Activated CD4-positive, alpha-beta T cell treated with anti-CD3 and anti-CD28 coated beads for 48 hours (primary cell): ENCODE results near the gene IQCN.
"Not testable (repeated sequence)": the region's sequence is repeated elsewhere in the genome, so short reads cannot be mapped to it uniquely, and the experiment has no call there.

Source experiments
- DNase-seq: peaks from one replicate; pipeline ENCODE4 v3.0.0-alpha.2; 2020

Gene IQCN

GRCh38 chr19:18229915-18230314, 44.3 kb downstream of the IQCN start:
- no peak for DNase-seq

DNA sequence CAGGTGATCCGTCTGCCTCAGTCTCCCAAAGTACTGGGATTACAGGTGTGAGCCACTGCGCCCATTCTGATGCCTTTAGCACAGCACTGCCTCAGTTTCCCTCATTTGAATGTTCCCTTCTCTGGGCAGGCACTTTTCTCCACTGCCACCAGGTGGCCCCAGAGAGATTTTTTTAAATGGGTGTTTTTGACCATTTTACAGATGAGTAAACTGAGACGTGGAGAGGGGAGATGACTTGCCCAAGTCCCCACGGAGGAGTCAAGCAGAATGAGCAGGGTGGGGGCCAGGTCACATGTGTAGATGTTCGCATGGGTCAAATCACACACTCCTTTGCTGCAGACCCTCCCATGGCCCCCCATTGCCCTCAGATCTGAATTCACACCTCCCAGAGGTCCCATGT, 44.8 kb downstream of the IQCN start:
- no peak for DNase-seq

GRCh38 chr19:18227781-18228271, 46.4 kb downstream of the IQCN start:
- no peak for DNase-seq

GRCh38 chr19:18226956-18227780, 47.1 kb downstream of the IQCN start:
- no peak for DNase-seq

DNA sequence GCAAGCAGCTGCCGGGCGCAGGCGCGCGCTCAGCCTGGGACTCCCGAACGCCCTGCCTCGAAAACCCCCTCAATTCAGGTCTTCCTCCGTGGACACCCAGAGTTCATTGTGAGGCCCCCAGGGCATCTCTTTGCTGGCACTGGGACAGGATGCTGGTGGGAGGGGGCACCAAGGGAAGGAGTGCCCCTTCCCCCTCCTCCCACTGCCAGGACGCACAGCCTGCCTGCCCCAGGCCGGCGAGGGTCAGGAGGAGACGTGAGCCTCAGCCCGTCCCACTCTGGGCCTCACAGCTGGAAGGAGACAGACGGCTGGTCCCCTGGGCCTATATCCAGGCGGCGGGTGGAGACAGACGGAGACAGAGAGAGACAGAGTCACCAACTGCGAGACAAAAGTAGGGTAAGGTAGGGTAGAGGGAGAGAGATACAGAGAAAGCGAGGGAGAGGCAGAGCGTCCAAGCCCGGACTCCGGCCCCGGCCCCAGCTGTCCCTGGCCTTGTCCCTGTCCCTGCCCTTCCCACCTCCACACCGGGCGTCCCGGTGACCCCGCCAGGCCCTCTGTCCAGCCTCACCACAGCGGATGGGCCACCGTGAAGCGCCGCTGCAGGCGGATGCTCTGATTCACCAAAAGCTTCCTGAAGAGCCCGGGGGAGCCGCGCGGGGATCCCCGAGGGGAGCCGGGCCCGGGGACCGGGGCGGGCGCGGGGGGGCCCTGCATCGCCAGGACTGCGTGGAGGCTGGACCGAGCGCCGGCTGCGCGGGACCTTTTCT, 48.4 kb downstream of the IQCN start, which contains the start of gene PDE4C:
TSS of gene PDE4C (minus strand) at position 737 of the 767 bp plus-strand sequence. CDS start at position 714, 23 bp downstream.
- DNase-seq, result no peak

GRCh38 chr19:18225355-18225701, 48.9 kb downstream of the IQCN start:
- no peak for DNase-seq

- DNase-seq, result peak; percentile 98
Observed at GRCh38 chr19:18224525-18225354, 49.5 kb downstream of the IQCN start.

DNA sequence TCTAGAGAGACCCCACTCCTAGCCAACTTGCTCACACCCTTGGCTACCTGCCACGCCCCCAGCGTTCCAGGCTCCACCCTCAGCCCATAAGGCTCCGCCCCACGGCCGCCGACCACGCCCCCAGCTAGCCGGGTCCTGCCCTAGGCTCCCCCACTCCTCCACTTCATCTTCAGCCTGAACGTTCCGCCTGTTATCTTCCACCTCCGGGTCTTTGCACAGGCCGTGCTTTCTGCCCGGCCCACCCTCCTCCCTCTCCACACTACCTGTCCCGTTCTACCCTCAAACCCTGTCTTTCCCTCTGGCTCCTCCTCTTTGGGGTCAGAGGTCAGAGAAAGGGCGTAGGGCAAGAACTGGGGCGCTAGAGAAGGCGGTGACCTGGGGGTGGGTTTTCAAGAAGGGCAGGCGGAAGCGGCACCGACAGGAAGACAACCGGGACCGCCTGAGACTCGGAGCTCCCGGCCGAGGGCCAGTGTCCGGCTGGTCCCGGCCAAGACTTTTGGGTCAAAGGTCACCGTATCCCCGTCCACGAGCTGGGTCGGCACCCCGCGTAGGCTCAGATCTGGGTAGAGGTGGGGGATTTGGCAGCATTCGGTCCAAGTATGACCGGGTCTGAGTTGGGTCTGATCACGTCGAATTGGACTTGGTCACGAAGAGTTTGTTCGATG, 50.3 kb downstream of the IQCN start:
- peak; percentile 65 for DNase-seq

- no peak for DNase-seq
Observed at GRCh38 chr19:18221815-18222725, 52.2 kb downstream of the IQCN start.

GRCh38 chr19:18220632-18221275, 53.5 kb downstream of the IQCN start:
- no peak for DNase-seq

DNA sequence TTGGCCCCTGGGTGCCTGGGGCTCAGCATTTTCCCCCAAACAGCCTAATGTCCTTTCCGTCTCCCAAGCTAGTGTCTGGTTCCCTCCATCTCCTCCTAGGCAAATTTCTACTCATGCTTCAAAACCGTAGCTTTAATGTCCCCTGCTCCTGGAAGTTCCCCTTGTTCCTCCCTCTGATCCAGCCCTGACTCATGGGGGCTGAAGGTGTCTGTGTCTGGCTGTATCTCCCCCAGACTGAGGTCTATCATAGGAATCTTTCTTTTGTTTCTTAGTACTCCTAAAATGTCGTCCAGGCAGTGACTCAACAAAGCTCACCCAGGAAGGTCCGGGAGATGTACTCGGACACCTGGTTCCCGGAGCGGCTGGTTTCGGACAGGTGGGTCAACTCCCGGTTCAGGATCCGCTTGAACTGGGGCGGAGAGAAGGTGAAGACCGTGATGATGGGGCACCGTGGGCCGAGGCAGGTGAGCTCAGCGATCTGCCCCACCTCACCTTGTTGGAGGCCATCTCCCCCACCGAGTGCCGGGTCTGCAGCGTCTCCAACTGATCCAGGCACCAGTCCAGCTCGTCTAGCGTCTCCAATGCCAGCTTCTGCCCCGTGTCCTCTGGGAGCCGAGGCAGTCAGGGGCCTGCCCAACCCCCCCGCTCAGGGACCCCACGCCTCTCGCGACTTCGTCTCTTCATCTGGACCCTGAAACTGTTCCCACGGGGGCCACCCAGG, 54.2 kb downstream of the IQCN start:
- DNase-seq, result no peak

GRCh38 chr19:18218600-18218999, 55.7 kb downstream of the IQCN start:
- no peak for DNase-seq

GRCh38 chr19:18218159-18218558, 56.1 kb downstream of the IQCN start:
- DNase-seq, result no peak

DNA sequence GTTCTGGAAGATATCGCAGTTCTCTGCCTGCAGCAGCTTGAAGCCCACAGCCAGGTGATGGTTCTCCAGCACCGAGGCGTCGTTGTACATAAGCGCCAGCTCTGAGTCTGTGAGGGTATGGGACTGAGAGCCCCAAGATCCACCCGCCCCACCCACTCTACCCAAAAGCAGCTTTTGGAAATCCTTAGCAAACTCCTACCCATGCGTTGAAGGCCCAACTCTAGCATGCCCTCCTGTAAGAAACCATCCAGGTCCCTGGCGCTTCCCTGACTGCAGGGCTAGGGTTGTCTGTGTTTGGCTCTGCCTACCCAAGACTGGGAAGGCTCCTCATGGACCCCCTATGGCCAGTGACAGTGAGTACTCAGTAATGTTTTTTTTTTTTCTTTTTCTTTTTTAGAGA, 57.5 kb downstream of the IQCN start:
- DNase-seq, result no peak

DNA sequence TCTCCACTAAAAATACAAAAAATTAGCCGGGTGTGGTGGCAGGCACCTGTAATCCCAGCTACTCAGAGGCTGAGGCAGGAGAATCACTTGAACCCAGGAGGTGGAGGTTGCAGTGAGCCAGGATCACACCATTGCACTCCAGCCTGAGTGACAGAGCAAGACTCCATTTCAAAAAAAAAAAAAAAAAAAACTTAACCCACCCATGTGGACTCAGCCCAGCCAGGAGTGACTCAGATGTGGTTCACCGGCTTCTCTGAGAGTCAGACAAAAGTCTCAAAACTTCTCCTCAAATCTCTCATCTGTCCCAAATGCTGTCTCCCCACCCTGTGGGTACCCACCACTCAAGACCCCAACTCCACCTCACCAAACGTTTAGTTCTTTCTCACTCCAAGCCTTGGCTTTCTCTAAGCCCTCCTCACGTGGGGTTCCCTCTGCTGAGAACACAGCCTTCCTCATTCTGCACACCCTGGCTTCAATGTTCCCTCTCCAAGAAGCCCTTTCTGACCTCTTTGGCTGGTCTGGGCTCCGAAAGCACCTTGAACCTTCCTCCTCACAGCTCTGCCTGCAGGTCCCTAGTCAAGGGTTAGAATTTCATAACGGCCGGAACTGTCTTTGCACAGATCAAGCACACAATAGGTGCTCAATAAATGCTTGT, 59.3 kb downstream of the IQCN start:
- DNase-seq, result peak; percentile 33

- no peak for DNase-seq
Observed at GRCh38 chr19:18211683-18212082, 62.6 kb downstream of the IQCN start.

DNA sequence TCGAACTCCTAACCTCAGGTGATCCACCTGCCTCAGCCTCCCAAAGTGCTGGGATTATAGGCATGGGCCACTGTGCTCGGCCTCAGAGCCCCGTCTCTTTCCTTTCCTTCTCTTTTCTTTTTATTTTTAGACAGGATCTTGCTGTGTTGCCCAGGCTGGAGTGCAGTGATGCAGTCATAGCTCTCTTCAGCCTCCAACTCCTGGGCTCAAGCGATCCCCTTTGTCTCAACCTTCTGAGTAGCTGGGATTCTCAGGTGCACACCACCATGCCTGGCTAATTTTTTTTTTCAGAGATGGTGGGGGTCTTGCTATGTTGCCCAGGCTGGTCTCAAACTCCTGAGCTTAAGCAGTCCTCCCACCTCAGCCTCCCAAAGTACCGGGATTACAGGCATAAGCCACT, 64.3 kb downstream of the IQCN start:
- not testable (repeated sequence) for DNase-seq

DNA sequence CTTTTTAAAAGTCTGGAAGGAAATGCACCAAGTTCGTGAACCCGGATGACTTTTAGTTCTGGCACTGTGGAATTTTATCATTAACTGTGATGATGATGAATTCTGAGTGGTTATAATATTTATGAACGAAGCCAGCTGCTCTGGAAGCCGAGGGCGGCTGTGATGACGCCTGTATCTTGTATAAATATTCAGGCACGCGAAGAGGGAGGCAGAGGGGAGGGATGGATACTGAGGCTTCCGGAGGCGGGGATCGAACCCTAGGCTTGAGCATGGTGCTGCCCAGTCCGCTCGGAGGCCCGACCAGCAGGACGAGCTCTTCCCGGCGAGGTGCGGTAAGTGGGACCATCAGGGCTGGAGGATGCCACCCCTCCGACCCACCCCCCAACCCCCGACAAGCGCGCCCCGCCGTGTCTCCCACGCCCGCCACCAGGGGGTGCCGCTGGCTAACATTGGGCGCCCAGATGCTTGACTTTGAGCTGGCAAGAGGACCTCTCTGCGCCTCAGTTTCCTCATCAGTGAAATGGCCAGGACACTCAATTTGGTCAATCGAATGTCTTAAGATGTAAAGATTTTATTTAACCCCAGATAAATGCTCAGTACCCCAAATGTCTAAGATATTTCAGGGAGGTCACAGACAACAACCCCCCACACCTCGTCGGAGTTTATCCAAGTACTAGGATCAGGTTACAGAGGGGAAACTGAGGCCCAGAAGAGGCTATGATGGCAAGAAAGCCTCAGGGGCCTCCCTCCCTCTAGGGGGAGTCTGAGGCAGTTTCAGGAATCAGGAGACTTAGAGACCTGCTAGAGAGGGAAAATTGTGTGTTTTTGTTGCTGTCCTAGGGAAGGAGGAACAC, 65.9 kb downstream of the IQCN start:
- peak; percentile 72 for DNase-seq
